PC-3 (cell line): Measurements from ENCODE around the gene EPHB2. TPM values are rescaled to one million over a fixed set of nuclear protein-coding genes. Genes with fewer than 3 reads are reported as not detected.

ENCODE experiments used
- ATAC-seq: fragments of 200-7000 bp; cut with Tn5 transposase; 2 replicates; pipeline ENCODE4 v1.9.1; 2020; ENCODE audit warnings: mild to moderate bottlenecking, moderate library complexity
- BruUV-seq: library from RNA; stranded (reverse); fragments of 400-500 nt; replicated peaks from 2 replicates; lab custom pipeline; 2021; lab: Mats Ljungman, UMichigan
- CTCF ChIA-PET: fragments of 300-600 bp; sonication (Branson Sonifier 250); formaldehyde crosslinking; loops from one replicate; lab custom pipeline; 2022; ENCODE audit warnings: antibody characterized with exemption; lab: Charles Lee
- POLR2A ChIA-PET: fragments of 300-600 bp; sonication (Branson Sonifier 250); formaldehyde crosslinking; loops from one replicate; lab custom pipeline; 2022; ENCODE audit warnings: antibody characterized with exemption; ENCODE audit not compliant: unreplicated experiment; lab: Charles Lee
- DNase-seq: peaks from one replicate; pipeline ENCODE4 v3.0.0-alpha.2; 2015
- H2AFZ ChIP-seq: fragments of 300-600 bp; sonication (generic); 2 replicates; pipeline ENCODE4 v1.6.0; 2016; ENCODE audit warnings: antibody characterized with exemption, low read length
- H3F3A ChIP-seq: fragments of 300-600 bp; sonication (generic); one replicate; pipeline ENCODE4 v1.6.0; 2017; ENCODE audit warnings: antibody characterized with exemption, low read length, control low read depth, mild to moderate bottlenecking; ENCODE audit not compliant: unreplicated experiment
- H3K27ac ChIP-seq: fragments of 300-600 bp; sonication (generic); 2 replicates; pipeline ENCODE4 v1.5.1; 2016; ENCODE audit warnings: mild to moderate bottlenecking, low read length
- H3K27me3 ChIP-seq: fragments of 300-600 bp; sonication (generic); 2 replicates; pipeline ENCODE4 v1.6.1; 2016; ENCODE audit warnings: low read length, mixed read lengths
- H3K36me3 ChIP-seq: fragments of 300-600 bp; sonication (generic); 2 replicates; pipeline ENCODE4 v1.6.1; 2016; ENCODE audit warnings: low read depth, mixed run types, low read length, mixed read lengths
- H3K4me1 ChIP-seq: fragments of 300-600 bp; sonication (generic); 2 replicates; pipeline ENCODE4 v1.5.1; 2016; ENCODE audit warnings: low read length; ENCODE audit not compliant: insufficient read depth
- H3K4me2 ChIP-seq: fragments of 300-600 bp; sonication (generic); 2 replicates; pipeline ENCODE4 v1.6.0; 2016; ENCODE audit warnings: low read length
- H3K4me3 ChIP-seq: fragments of 300-600 bp; sonication (generic); 2 replicates; pipeline ENCODE4 v1.5.1; 2016; ENCODE audit warnings: mild to moderate bottlenecking, low read length, mixed read lengths
- H3K79me2 ChIP-seq: fragments of 300-600 bp; sonication (generic); 2 replicates; pipeline ENCODE4 v1.6.1; 2017; ENCODE audit warnings: low read length, mixed read lengths
- H3K9ac ChIP-seq: fragments of 300-600 bp; sonication (generic); 2 replicates; pipeline ENCODE4 v1.6.0; 2016; ENCODE audit warnings: mild to moderate bottlenecking, low read length
- H3K9me2 ChIP-seq: fragments of 300-600 bp; sonication (generic); replicated peaks from 2 replicates; pipeline ENCODE4 v1.6.1; 2016; ENCODE audit warnings: mixed run types, low read length, mixed read lengths
- H3K9me3 ChIP-seq: fragments of 300-600 bp; sonication (generic); 2 replicates; pipeline ENCODE4 v1.6.1; 2016; ENCODE audit warnings: low read length, mixed read lengths
- H4K20me1 ChIP-seq: fragments of 300-600 bp; sonication (generic); 2 replicates; pipeline ENCODE4 v1.6.1; 2016; ENCODE audit warnings: low read length, mixed read lengths
- CTCF ChIP-seq: fragments of 300-600 bp; sonication (generic); conservative IDR thresholded peaks from 2 replicates; pipeline ENCODE4 v1.5.1; 2017; ENCODE audit warnings: antibody characterized with exemption, low read depth, mild to moderate bottlenecking, low read length
- EZH2 ChIP-seq: fragments of 300-600 bp; sonication (generic); IDR thresholded peaks from one replicate; pipeline ENCODE4 v1.6.1; 2017; ENCODE audit warnings: antibody characterized with exemption, mild to moderate bottlenecking, low read length; ENCODE audit not compliant: unreplicated experiment
- EZH2phosphoT487 ChIP-seq: fragments of 300-600 bp; sonication (generic); IDR thresholded peaks from 2 replicates; pipeline ENCODE4 v1.6.1; 2018; ENCODE audit warnings: mild to moderate bottlenecking, antibody characterized with exemption, low read length, borderline replicate concordance
- intact Hi-C: fragments of 100-400 bp; cut with micrococcal nuclease; formaldehyde crosslinking; loops from 2 replicates; pipeline ENCODE4 v1.9.0; 2023
- total RNA-seq: library from RNA; depleted of rRNA; stranded (reverse); fragments of >200 nt; gene quantifications from 2 replicates; pipeline ENCODE4 v1.2.3, GENCODE V29; 2014

EPHB2 gene
- total RNA-seq, 1 experiment from 2014 or later, result 23.2 TPM

DNA sequence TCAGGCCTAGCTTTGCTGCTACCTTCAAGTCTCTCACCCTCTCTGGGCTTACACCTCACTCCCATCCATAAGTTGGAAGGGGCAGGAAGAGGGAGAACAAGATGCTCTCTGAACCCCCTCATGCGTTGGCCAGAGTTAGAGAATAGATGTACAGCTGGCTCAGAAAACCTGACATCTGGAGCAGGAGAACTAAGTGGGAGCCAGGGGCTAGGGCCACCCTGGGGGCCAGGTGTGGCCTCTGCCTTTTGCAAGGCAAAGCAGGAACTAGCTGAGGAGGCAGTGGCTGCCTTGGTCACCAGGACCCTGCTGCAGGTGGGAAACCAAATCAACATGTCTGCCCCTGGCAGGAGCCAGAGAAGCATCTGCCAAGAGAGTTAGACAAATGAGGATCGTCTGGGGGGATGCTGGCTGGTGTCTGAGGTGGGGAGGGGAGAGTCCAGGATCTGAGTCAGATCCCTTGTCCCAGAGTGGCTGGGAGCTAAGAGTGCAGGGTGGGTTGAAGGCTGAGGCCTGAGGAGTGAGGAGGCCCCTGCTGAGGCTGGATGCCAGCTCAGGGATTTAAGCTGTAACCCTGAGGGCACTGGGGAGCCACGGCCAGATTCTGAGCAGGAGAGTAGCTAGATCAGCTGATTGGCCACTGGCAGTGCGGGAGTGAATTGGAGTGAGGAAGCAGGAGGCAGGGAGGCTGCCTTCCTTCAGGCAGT is 115.0 kb downstream of the EPHB2 start:
- Histone ChIP-seq H3F3A (no peaks in the 10 kb centered on the region), H3K9me3 (no peaks in the 10 kb centered on the region), H3K4me1 (peaks cover 38% of the 10 kb centered on the region), H3K9me2 (no peaks in the 10 kb centered on the region), H3K79me2 (no peaks in the 10 kb centered on the region), H3K9ac (no peak overlapping the region), H3K27ac (peak overlapping the region; percentile 77; the same call in 1 of the 2 replicates), H2AFZ (no peak overlapping the region), H3K4me2 (peak overlapping the region; percentile 81; the same call in 1 of the 2 replicates), H3K27me3 (no peaks in the 10 kb centered on the region), H3K36me3 (no peaks in the 10 kb centered on the region), H4K20me1 (no peaks in the 10 kb centered on the region), H3K4me3 (no peak overlapping the region)
- DNase-seq, result no peak
- TF ChIP-seq EZH2phosphoT487 (no peak), EZH2 (no peak), CTCF (no peak)
- ChIA-PET CTCF (no interaction called here), POLR2A (no interaction called here)
- intact Hi-C loops, result no loop called here
- BruUV-seq, result no TSS peak
- no peak for ATAC-seq

DNA sequence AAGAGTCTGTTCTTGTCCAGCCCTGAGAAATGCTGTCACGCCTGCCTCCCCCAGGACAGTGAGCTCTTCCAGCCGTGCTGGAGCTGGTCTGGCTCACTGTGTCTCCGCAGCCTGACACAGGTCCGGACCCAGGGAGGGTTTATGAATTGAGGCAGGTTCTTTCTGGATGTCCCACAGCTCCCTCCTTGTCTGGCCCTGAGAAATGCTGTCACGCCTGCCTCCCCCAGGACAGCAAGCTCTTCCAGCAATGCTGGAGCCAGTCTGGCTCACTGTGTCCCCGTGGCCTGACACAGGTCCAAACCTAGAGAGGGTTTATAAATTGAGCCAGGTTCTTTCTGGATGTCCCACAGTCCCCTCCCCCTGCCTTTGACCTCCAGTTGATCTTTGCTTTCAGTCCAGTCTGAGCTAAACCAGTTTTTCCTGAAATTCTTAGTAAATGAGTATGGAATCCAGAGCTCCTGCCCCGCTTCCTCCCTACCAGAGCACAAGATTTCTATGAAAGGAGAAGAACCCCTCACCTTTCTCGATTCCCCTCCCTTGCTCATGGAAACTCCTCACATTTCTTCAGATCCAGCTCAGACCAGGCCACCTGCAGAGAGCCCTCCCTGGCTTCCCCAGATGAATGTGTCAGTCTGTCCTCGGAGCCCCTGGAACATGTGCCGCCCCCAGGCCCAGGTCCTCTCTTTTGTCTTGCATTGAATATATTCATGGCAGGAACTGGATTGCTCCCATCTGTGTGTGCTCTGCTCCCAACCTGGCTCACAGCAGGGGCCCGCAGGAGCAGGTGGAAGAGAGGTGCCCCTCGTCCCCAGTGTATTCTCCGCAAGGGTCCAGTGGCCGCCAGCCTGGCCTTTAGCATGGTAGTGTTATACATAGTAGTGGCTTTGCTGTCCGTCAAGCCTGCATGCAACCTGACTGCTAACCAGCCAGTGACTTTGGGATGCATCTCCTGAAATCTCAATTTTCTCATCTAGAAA is 116.3 kb downstream of the EPHB2 start:
- H3K79me2 ChIP-seq, result no peaks in the 10 kb centered on the region
- H2AFZ ChIP-seq, result peak overlapping the region; percentile 65
- no TSS peak for BruUV-seq
- H3K9me3 ChIP-seq, result no peaks in the 10 kb centered on the region
- H3K36me3 ChIP-seq, result no peaks in the 10 kb centered on the region
- H3K27ac ChIP-seq, result peak overlapping the region; percentile 77
- CTCF ChIA-PET, result no interaction called here
- TF ChIP-seq CTCF (no peak), EZH2 (no peak), EZH2phosphoT487 (no peak)
- H3K4me1 ChIP-seq, result peaks cover 48% of the 10 kb centered on the region
- peak overlapping the region; percentile 81 for H3K4me2 ChIP-seq
- no peaks in the 10 kb centered on the region for H3K9me2 ChIP-seq
- peak; percentile 86 for DNase-seq
- POLR2A ChIA-PET, result no interaction called here
- H3F3A ChIP-seq, result no peaks in the 10 kb centered on the region
- no peaks in the 10 kb centered on the region for H4K20me1 ChIP-seq
- peak; percentile 48 for ATAC-seq
- peak overlapping the region; percentile 46; the same call in 1 of the 2 replicates for H3K9ac ChIP-seq
- H3K4me3 ChIP-seq, result peak overlapping the region; percentile 40; the same call in 1 of the 2 replicates
- intact Hi-C loops, result no loop called here
- H3K27me3 ChIP-seq, result no peaks in the 10 kb centered on the region
